Mesendoderm (in vitro differentiated cells): ENCODE measurements around the gene DGKB.

Source experiments
- DNase-seq: peaks from one replicate; pipeline ENCODE4 v3.0.0; 2013
- H2AK5ac ChIP-seq: 2 replicates; pipeline ENCODE4 v1.6.1; 2013; ENCODE audit warnings: low read length, inconsistent platforms
- H2BK120ac ChIP-seq: 2 replicates; pipeline ENCODE4 v1.6.1; 2013; ENCODE audit warnings: low read depth, mild to moderate bottlenecking, low read length, moderate library complexity, mixed read lengths
- H2BK15ac ChIP-seq: replicated peaks from 2 replicates; pipeline ENCODE4 v1.6.1; 2013; ENCODE audit warnings: low read depth, mild to moderate bottlenecking, moderate library complexity
- H2BK5ac ChIP-seq: 2 replicates; pipeline ENCODE4 v1.6.1; 2013; ENCODE audit warnings: low read length, inconsistent platforms
- H3K18ac ChIP-seq: 2 replicates; pipeline ENCODE4 v1.6.1; 2013; ENCODE audit warnings: mild to moderate bottlenecking, low read length, mixed read lengths
- H3K23ac ChIP-seq: one replicate; pipeline ENCODE4 v1.6.1; 2013; ENCODE audit warnings: low read length
- H3K27ac ChIP-seq: 2 replicates; pipeline ENCODE4 v1.5.1; 2013; ENCODE audit warnings: low read depth, mild to moderate bottlenecking, inconsistent platforms, low read length, moderate library complexity
- H3K27me3 ChIP-seq: 2 replicates; pipeline ENCODE4 v1.6.1; 2013; ENCODE audit warnings: low read length, control low read depth, mild to moderate bottlenecking, inconsistent platforms; ENCODE audit not compliant: insufficient read depth, poor library complexity
- H3K36me3 ChIP-seq: 2 replicates; pipeline ENCODE4 v1.6.1; 2013; ENCODE audit warnings: low read length, inconsistent platforms; ENCODE audit not compliant: control insufficient read depth, insufficient read depth
- H3K4ac ChIP-seq: one replicate; pipeline ENCODE4 v1.6.1; 2013; ENCODE audit warnings: low read depth, mild to moderate bottlenecking, low read length, moderate library complexity
- H3K4me1 ChIP-seq: 2 replicates; pipeline ENCODE4 v1.6.1; 2013; ENCODE audit warnings: low read depth, low read length, inconsistent platforms; ENCODE audit not compliant: control insufficient read depth
- H3K4me2 ChIP-seq: 2 replicates; pipeline ENCODE4 v1.6.1; 2013; ENCODE audit warnings: low read length
- H3K4me3 ChIP-seq: 2 replicates; pipeline ENCODE4 v1.5.1; 2013; ENCODE audit warnings: mild to moderate bottlenecking, low read length
- H3K56ac ChIP-seq: one replicate; pipeline ENCODE4 v1.6.1; 2013; ENCODE audit warnings: low read length
- H3K79me1 ChIP-seq: 2 replicates; pipeline ENCODE4 v1.6.1; 2013; ENCODE audit warnings: low read length, inconsistent platforms
- H3K79me2 ChIP-seq: 2 replicates; pipeline ENCODE4 v1.6.1; 2013; ENCODE audit warnings: mild to moderate bottlenecking, low read length; ENCODE audit not compliant: control insufficient read depth, insufficient read depth
- H3K9ac ChIP-seq: 2 replicates; pipeline ENCODE4 v1.6.1; 2013; ENCODE audit warnings: low read length, inconsistent platforms
- H4K5ac ChIP-seq: one replicate; pipeline ENCODE4 v1.6.1; 2013; ENCODE audit warnings: low read length
- H4K8ac ChIP-seq: one replicate; pipeline ENCODE4 v1.6.1; 2013; ENCODE audit warnings: low read depth, mild to moderate bottlenecking, control low read depth, low read length, moderate library complexity
- WGBS: extraction: QIAGEN DNeasy Blood & Tissue Kit; methylation state at CpG from one replicate; pipeline ENCODE4 v1.1.7; 2013; ENCODE audit warnings: low lambda C conversion rate, missing lambda C conversion rate; ENCODE audit not compliant: insufficient coverage; ENCODE audit errors: extremely low coverage; 5-methylcytosine and 5-hydroxymethylcytosine counted together

Gene DGKB

DNA sequence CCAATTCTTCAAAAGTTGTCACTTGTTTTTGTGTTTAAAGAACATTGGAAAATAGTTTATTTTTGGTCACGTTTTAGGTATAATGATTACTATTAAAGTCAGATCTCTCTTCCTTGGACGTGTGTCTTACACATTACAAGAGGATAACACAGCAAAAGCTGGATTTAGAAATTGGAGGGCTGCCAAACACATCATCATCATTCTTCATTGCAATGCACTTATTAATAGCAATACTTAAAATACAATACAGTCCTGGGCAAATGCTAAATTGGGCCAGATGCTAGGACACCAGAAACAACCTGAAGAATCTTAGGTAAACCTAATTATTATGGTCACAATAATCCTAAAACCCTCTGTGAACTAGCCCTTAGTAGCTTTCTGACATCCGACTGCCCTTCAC lies 303.6 kb downstream of the DGKB start:
- no peak for DNase-seq
- Histone ChIP-seq H3K27ac (no peak overlapping the region), H3K4me2 (no peak overlapping the region), H3K79me1 (no peaks in the 10 kb centered on the region), H2BK15ac (no peak overlapping the region), H3K4me1 (no peaks in the 10 kb centered on the region), H3K4me3 (no peak overlapping the region), H4K5ac (no peak overlapping the region), H3K79me2 (no peaks in the 10 kb centered on the region), H4K8ac (no peak overlapping the region), H3K36me3 (no peaks in the 10 kb centered on the region), H3K27me3 (no peaks in the 10 kb centered on the region), H3K23ac (no peak overlapping the region), H2BK120ac (no peak overlapping the region), H3K4ac (no peak overlapping the region), H2BK5ac (no peak overlapping the region), H2AK5ac (no peak overlapping the region), H3K18ac (no peak overlapping the region), H3K56ac (no peak overlapping the region), H3K9ac (no peak overlapping the region)
- no CpG with 5 or more reads among the region's 3 CpGs for WGBS

DNA sequence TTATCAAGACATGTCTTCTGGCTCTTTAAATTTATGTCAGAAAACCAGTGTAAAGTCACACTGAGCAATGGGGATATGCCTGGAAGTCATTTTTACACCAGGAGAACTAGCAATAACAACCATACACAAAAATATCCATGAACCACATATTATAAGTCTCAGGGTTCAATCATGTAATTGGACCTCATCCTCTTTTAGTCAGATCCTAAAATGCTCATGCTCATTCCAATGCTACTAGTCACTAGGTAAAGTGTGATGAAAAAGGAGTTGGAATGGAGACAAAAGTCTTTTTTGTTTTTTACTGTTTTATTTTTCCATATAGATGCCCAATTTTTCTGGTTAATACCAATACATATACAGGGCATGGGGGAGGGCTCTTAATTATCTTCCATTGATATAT lies 306.1 kb downstream of the DGKB start:
- no peak overlapping the region for H3K4me3 ChIP-seq
- no peaks in the 10 kb centered on the region for H3K79me2 ChIP-seq
- no peak overlapping the region for H2BK5ac ChIP-seq
- H3K79me1 ChIP-seq, result no peaks in the 10 kb centered on the region
- no peak overlapping the region for H3K9ac ChIP-seq
- no peaks in the 10 kb centered on the region for H3K4me1 ChIP-seq
- no peak overlapping the region for H3K4ac ChIP-seq
- no peak overlapping the region for H3K56ac ChIP-seq
- no peak overlapping the region for H3K18ac ChIP-seq
- H3K4me2 ChIP-seq, result no peak overlapping the region
- H2BK15ac ChIP-seq, result no peak overlapping the region
- H2BK120ac ChIP-seq, result no peak overlapping the region
- H3K23ac ChIP-seq, result no peak overlapping the region
- no peak overlapping the region for H2AK5ac ChIP-seq
- no peak overlapping the region for H3K27ac ChIP-seq
- no peak overlapping the region for H4K8ac ChIP-seq
- H4K5ac ChIP-seq, result no peak overlapping the region
- no peaks in the 10 kb centered on the region for H3K36me3 ChIP-seq
- no peak for DNase-seq
- H3K27me3 ChIP-seq, result no peaks in the 10 kb centered on the region

DNA sequence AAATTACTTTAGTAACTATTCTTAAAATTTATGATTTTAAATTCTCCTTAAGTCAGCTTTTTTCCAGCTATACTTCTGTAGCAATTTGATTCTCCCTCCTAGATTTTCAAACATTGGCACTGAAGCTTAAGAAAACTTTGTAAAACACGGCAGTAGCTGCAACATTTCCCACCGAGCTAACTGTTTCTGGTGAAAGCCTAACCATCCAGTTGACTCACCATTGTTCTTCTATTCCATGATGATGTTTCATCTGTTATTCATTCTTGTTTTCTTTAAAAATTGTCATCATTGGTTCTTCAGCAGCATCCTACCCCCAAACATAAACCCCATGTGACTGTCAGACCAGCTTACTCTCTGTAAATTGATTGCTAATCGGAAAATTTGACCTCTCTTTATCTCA lies 312.3 kb downstream of the DGKB start:
- no peak overlapping the region for H3K9ac ChIP-seq
- H3K4me3 ChIP-seq, result no peak overlapping the region
- no peak overlapping the region for H3K18ac ChIP-seq
- H3K4ac ChIP-seq, result no peak overlapping the region
- H2AK5ac ChIP-seq, result no peak overlapping the region
- no peak overlapping the region for H3K4me2 ChIP-seq
- H3K36me3 ChIP-seq, result no peaks in the 10 kb centered on the region
- no peak overlapping the region for H2BK120ac ChIP-seq
- H3K79me2 ChIP-seq, result no peaks in the 10 kb centered on the region
- no peak overlapping the region for H4K8ac ChIP-seq
- no peak overlapping the region for H4K5ac ChIP-seq
- no peak overlapping the region for H2BK15ac ChIP-seq
- no peaks in the 10 kb centered on the region for H3K4me1 ChIP-seq
- no peak overlapping the region for H3K56ac ChIP-seq
- H3K79me1 ChIP-seq, result no peaks in the 10 kb centered on the region
- no peaks in the 10 kb centered on the region for H3K27me3 ChIP-seq
- no CpG with 5 or more reads among the region's 3 CpGs for WGBS
- DNase-seq, result no peak
- no peak overlapping the region for H3K27ac ChIP-seq
- H2BK5ac ChIP-seq, result no peak overlapping the region
- no peak overlapping the region for H3K23ac ChIP-seq

DNA sequence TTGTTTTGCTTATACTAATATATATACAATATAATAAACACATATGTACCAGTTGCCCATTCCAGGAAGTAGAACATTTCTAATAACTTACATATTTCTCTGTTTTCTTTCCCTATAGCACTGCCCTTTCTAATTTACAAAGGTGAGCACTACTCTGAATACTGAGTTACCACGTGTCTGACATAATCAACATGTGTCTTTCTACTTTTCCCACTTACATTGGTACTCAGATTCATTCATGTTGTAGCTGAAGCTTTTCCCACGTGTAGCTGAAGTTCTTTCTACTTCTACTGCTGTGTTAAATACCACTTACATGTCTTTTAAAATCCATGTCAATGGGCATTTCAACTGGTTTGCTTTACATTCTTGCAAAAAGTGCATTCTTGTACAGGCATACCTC lies 317.3 kb downstream of the DGKB start:
- Histone ChIP-seq H3K56ac (no peak overlapping the region), H3K27me3 (no peaks in the 10 kb centered on the region), H4K8ac (no peak overlapping the region), H3K27ac (no peak overlapping the region), H3K23ac (no peak overlapping the region), H3K79me1 (no peaks in the 10 kb centered on the region), H2BK5ac (no peak overlapping the region), H3K36me3 (no peaks in the 10 kb centered on the region), H2BK120ac (no peak overlapping the region), H2AK5ac (no peak overlapping the region), H3K4me2 (no peak overlapping the region), H3K4me3 (no peak overlapping the region), H3K9ac (no peak overlapping the region), H3K4me1 (no peaks in the 10 kb centered on the region), H2BK15ac (no peak overlapping the region), H3K18ac (no peak overlapping the region), H3K4ac (no peak overlapping the region), H4K5ac (no peak overlapping the region), H3K79me2 (no peaks in the 10 kb centered on the region)
- WGBS, result no CpG with 5 or more reads among the region's 2 CpGs
- no peak for DNase-seq

DNA sequence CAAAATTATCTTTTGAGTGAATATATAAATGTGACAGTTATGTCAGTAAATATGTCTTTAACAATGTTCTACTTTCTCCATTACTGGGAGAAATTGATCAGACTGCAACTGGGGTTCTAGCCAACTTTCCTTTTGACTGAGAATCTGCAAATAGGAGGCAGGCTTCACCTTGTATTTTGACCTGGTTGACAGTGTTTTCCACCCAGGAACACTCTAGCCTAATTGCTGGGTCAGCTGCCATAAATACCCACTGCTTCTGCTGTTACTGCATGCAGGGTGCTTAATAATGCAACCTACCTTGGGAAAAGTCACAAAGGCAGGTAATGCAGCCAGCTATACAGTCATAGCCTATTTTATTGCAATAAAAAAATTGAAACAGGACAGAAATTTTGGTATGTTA lies 319.0 kb downstream of the DGKB start:
- no peak for DNase-seq
- Histone ChIP-seq H3K4me3 (no peak overlapping the region), H3K79me2 (no peaks in the 10 kb centered on the region), H3K27ac (no peak overlapping the region), H2BK120ac (no peak overlapping the region), H3K4ac (no peak overlapping the region), H3K79me1 (no peaks in the 10 kb centered on the region), H3K27me3 (no peaks in the 10 kb centered on the region), H3K9ac (no peak overlapping the region), H4K5ac (no peak overlapping the region), H3K4me2 (no peak overlapping the region), H4K8ac (no peak overlapping the region), H3K56ac (no peak overlapping the region), H2BK15ac (no peak overlapping the region), H3K18ac (no peak overlapping the region), H2BK5ac (no peak overlapping the region), H3K4me1 (no peaks in the 10 kb centered on the region), H2AK5ac (no peak overlapping the region), H3K23ac (no peak overlapping the region), H3K36me3 (no peaks in the 10 kb centered on the region)

DNA sequence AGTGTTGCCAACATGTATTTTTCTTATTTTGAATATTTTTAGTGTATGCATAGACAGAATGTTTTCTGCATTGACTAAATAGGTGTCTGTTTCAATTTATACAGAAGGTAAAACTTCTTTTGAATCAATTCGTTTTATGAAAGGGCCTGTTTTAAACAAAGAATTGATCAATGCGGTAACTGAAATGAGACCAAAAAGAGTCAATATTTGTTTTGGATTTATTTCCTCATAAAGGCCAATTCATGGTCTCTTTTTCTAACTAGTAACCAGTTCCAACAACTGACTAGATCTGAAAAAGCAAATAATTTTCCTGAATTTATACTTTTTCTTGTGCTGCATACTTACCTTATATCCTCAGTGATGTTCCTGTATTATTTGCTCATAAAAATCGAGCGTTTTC lies 320.5 kb downstream of the DGKB start:
- no peak overlapping the region for H3K56ac ChIP-seq
- H3K4me1 ChIP-seq, result no peaks in the 10 kb centered on the region
- no peak overlapping the region for H3K4ac ChIP-seq
- H4K5ac ChIP-seq, result no peak overlapping the region
- H3K4me3 ChIP-seq, result no peak overlapping the region
- no peak overlapping the region for H3K9ac ChIP-seq
- no CpG with 5 or more reads among the region's 4 CpGs for WGBS
- no peak overlapping the region for H4K8ac ChIP-seq
- no peaks in the 10 kb centered on the region for H3K79me2 ChIP-seq
- no peak overlapping the region for H3K23ac ChIP-seq
- no peak overlapping the region for H2BK5ac ChIP-seq
- H3K18ac ChIP-seq, result no peak overlapping the region
- H2BK120ac ChIP-seq, result no peak overlapping the region
- DNase-seq, result no peak
- no peak overlapping the region for H2BK15ac ChIP-seq
- H2AK5ac ChIP-seq, result no peak overlapping the region
- H3K79me1 ChIP-seq, result no peaks in the 10 kb centered on the region
- H3K27me3 ChIP-seq, result no peaks in the 10 kb centered on the region
- H3K27ac ChIP-seq, result no peak overlapping the region
- H3K36me3 ChIP-seq, result no peaks in the 10 kb centered on the region
- no peak overlapping the region for H3K4me2 ChIP-seq
